Upper lobe of left lung (tissue), 6 donors: ENCODE results near the gene ENOPH1. TPM values are rescaled to one million over a fixed set of nuclear protein-coding genes. Genes with fewer than 3 reads are reported as not detected.
"Not testable (repeated sequence)": the region's sequence is repeated elsewhere in the genome, so short reads cannot be mapped to it uniquely, and the experiment has no call there.

Experiments
- ATAC-seq, 2 donors: fragments of 200-7000 bp; cut with Tn5 transposase; one replicate each; pipeline ENCODE4 v1.9.1; 2022; ENCODE audit warnings: mild to moderate bottlenecking in 2 of 2, moderate library complexity in 2 of 2; ENCODE audit not compliant: low FRiP score in 2 of 2
- DNase-seq, 2 donors: peaks; one replicate each; pipeline ENCODE4 v3.0.0-alpha.2; 2019 to 2020
- H3K27ac ChIP-seq, 4 donors: fragments of 200-600 bp; sonication (generic); one replicate each; pipeline ENCODE4 v1.5.1; 2016 to 2019
- H3K27me3 ChIP-seq, 4 donors: fragments of 200-600 bp; sonication (generic); one replicate each; pipeline ENCODE4 v1.5.1; 2017 to 2019
- H3K36me3 ChIP-seq, 4 donors: fragments of 200-600 bp; sonication (generic); one replicate each; pipeline ENCODE4 v1.5.1; 2016 to 2019
- H3K4me1 ChIP-seq, 4 donors: fragments of 200-600 bp; sonication (generic); one replicate each; pipeline ENCODE4 v1.5.1; 2018 to 2019
- H3K4me3 ChIP-seq, 4 donors: fragments of 200-600 bp; sonication (generic); one replicate each; pipeline ENCODE4 v1.5.1; 2017 to 2019; ENCODE audit warnings: mild to moderate bottlenecking in 2 of 4, moderate library complexity in 1 of 4
- H3K9me3 ChIP-seq, 4 donors: fragments of 200-600 bp; sonication (generic); one replicate each; pipeline ENCODE4 v1.5.1; 2018 to 2019
- EP300 ChIP-seq, 4 donors: sonication (generic); formaldehyde crosslinking; IDR thresholded peaks; one replicate each; pipeline ENCODE4 v1.5.1; 2017; ENCODE audit warnings: antibody characterized with exemption in 4 of 4, control low read depth in 2 of 4
- POLR2A ChIP-seq, 4 donors: fragments of 450-650 bp; IDR thresholded peaks; one replicate each; pipeline ENCODE4 v1.5.1; 2016 to 2017; ENCODE audit warnings: antibody characterized with exemption in 4 of 4, mild to moderate bottlenecking in 2 of 4
- POLR2AphosphoS5 ChIP-seq, 2 donors: sonication (generic); formaldehyde crosslinking; IDR thresholded peaks; one replicate each; pipeline ENCODE4 v1.5.1; 2017; ENCODE audit warnings: antibody characterized with exemption in 2 of 2
- WGBS, 2 donors: methylation state at CpG; one replicate each; pipeline ENCODE4 v1.1.5; 2017 to 2018; 5-methylcytosine and 5-hydroxymethylcytosine counted together
- total RNA-seq, 6 donors: library from RNA; depleted of rRNA in 4 of 6; stranded (reverse); fragments of >200 nt in 4 of 6; gene quantifications; one replicate each; pipeline versions ENCODE4 v1.1.0 to v1.2.1, GENCODE V29; 2016 to 2021
- TF ChIP-seq, protein P1 (sequence below), 6 experiments: fragments of 450-650 bp in 4 of 6; fragments of 200-600 bp in 2 of 6; sonication (generic) in 2 of 6; IDR thresholded peaks; one replicate each; pipeline ENCODE4 v1.5.1; 2016 to 2019; ENCODE audit warnings: antibody characterized with exemption in 6 of 6
- donor health status: DM: no; HTN: no; CAD: no; lungs with moderate emphysema.
- donor health status: DM: no; HTN: yes; CAD: no; lungs with severe emphysema.

The ENOPH1 gene
- total RNA-seq, 6 donors from 2014 or later: 8.4 to 29.9 (median 25.8) TPM

GRCh38 chr4:82382751-82383150, 47.6 kb upstream of the ENOPH1 start:
- DNase-seq (no peak), ATAC-seq (no peak)
- Histone ChIP-seq H3K4me3 (no peak overlapping the region), H3K36me3 (no peaks in the 10 kb centered on the region), H3K27ac (no peak overlapping the region), H3K4me1 (no peaks in the 10 kb centered on the region), H3K9me3 (no peaks in the 10 kb centered on the region), H3K27me3 (no peaks in the 10 kb centered on the region)
- TF ChIP-seq EP300 (IDR thresholded peaks at IDR 0.05): no peak
- TF ChIP-seq POLR2A (IDR thresholded peaks at IDR 0.05): no peak
- no peak for TF ChIP-seq POLR2AphosphoS5 (IDR thresholded peaks at IDR 0.05)
- TF ChIP-seq, protein P1, sequence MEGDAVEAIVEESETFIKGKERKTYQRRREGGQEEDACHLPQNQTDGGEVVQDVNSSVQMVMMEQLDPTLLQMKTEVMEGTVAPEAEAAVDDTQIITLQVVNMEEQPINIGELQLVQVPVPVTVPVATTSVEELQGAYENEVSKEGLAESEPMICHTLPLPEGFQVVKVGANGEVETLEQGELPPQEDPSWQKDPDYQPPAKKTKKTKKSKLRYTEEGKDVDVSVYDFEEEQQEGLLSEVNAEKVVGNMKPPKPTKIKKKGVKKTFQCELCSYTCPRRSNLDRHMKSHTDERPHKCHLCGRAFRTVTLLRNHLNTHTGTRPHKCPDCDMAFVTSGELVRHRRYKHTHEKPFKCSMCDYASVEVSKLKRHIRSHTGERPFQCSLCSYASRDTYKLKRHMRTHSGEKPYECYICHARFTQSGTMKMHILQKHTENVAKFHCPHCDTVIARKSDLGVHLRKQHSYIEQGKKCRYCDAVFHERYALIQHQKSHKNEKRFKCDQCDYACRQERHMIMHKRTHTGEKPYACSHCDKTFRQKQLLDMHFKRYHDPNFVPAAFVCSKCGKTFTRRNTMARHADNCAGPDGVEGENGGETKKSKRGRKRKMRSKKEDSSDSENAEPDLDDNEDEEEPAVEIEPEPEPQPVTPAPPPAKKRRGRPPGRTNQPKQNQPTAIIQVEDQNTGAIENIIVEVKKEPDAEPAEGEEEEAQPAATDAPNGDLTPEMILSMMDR (IDR thresholded peaks at IDR 0.05): no peak
- WGBS, 2 donors: 60 to 65% methylated on average over 2 of the region's 2 CpGs

DNA sequence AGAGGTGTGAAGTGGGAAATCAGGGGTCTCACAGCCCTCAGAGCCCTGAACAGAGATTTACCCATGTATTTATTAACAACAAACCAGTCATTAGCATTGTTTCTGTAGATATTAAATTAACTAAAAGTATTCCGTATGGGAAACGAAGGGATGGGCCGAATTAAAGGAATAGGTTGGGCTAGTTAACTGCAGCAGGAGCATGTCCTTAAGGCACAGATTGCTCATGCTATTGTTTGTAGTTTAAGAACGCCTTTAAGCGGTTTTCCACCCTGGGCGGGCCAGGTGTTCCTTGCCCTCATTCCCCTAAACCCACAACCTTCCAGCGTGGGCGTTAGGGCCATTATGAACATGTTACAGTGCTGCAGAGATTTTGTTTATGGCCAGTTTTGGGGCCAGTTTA, 44.1 kb upstream of the ENOPH1 start:
- not testable (repeated sequence) for H3K27me3 ChIP-seq, ATAC-seq, H3K9me3 ChIP-seq, H3K4me1 ChIP-seq, H3K36me3 ChIP-seq, DNase-seq, H3K27ac ChIP-seq, H3K4me3 ChIP-seq
- WGBS, 2 donors: 94 to 97% methylated on average over 8 of the region's 8 CpGs

DNA sequence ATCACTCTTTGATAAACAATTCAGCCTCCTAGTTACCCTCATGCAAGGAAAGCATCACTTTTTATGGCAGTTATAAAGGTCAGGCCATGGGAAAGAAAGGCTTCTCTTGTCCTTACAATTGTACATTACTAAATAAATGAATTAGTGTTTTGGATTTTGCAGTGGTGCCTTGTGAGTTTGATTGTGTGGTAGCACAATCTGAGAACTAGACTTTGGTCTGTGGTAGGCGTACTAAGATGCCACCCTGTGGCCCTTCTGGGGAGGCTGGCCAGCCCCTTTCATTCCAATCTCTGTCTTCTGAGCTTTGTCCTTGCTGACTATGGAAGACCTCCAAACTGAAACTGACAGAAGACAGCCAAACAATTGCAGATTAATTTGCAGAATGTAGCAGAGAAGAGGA, 42.0 kb upstream of the ENOPH1 start:
- Histone ChIP-seq H3K4me3 (no peak overlapping the region), H3K36me3 (no peaks in the 10 kb centered on the region), H3K27me3 (no peaks in the 10 kb centered on the region), H3K4me1 (no peaks in the 10 kb centered on the region), H3K27ac (no peak overlapping the region), H3K9me3 (no peaks in the 10 kb centered on the region)
- ATAC-seq: no peak
- DNase-seq: no peak
- 64 to 89% methylated on average over 1 of the region's 1 CpG for WGBS, 2 donors
- TF ChIP-seq EP300 (IDR thresholded peaks at IDR 0.05) (no peak), POLR2A (IDR thresholded peaks at IDR 0.05) (no peak), POLR2AphosphoS5 (IDR thresholded peaks at IDR 0.05) (no peak)
- TF ChIP-seq, protein P1 (IDR thresholded peaks at IDR 0.05): no peak

DNA sequence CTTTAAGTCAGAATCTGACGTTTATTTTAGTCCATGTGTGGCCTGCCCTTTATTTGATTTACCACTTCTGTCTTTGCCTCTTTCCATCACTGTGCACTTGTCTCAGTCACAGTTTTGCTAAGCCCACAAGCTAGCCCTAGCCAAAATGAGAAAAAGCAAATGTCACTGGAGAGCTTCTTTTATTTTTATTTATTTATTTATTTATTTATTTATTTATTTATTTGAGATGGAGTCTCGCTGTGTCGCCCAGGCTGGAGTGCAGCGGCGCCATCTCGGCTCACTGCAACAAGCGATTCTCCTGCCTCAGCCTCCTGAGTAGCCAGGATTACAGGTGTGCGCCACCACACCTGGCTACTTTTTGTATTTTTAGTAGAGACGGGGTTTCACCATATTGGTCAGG, 40.3 kb upstream of the ENOPH1 start:
- H3K27ac ChIP-seq, H3K4me3 ChIP-seq, H3K27me3 ChIP-seq, ATAC-seq, H3K36me3 ChIP-seq, H3K9me3 ChIP-seq, H3K4me1 ChIP-seq, DNase-seq: not testable (repeated sequence)
- 89 to 93% methylated on average over 9 of the region's 9 CpGs for WGBS, 2 donors

- ATAC-seq (no peak), DNase-seq (no peak)
- Histone ChIP-seq H3K4me1 (no peaks in the 10 kb centered on the region), H3K27me3 (no peaks in the 10 kb centered on the region), H3K36me3 (no peaks in the 10 kb centered on the region), H3K9me3 (no peaks in the 10 kb centered on the region), H3K4me3 (no peak overlapping the region), H3K27ac (no peak overlapping the region)
- 86 to 87% methylated on average over 3 of the region's 3 CpGs for WGBS, 2 donors
- TF ChIP-seq POLR2AphosphoS5 (IDR thresholded peaks at IDR 0.05): no peak
- TF ChIP-seq, protein P1 (IDR thresholded peaks at IDR 0.05): no peak
- no peak for TF ChIP-seq POLR2A (IDR thresholded peaks at IDR 0.05)
- no peak for TF ChIP-seq EP300 (IDR thresholded peaks at IDR 0.05)
Observed at GRCh38 chr4:82394896-82395295, 35.5 kb upstream of the ENOPH1 start.

- no peak overlapping the region for H3K27ac ChIP-seq
- TF ChIP-seq POLR2AphosphoS5 (IDR thresholded peaks at IDR 0.05) (no peak), POLR2A (IDR thresholded peaks at IDR 0.05) (no peak), EP300 (IDR thresholded peaks at IDR 0.05) (no peak)
- TF ChIP-seq, protein P1 (IDR thresholded peaks at IDR 0.05): no peak
- no peaks in the 10 kb centered on the region for H3K27me3 ChIP-seq
- no peaks in the 10 kb centered on the region for H3K9me3 ChIP-seq
- no peaks in the 10 kb centered on the region for H3K36me3 ChIP-seq
- no peaks in the 10 kb centered on the region for H3K4me1 ChIP-seq
- ATAC-seq (no peak), DNase-seq (no peak)
- 90 to 91% methylated on average over 3 of the region's 3 CpGs for WGBS, 2 donors
- no peak overlapping the region for H3K4me3 ChIP-seq
Observed at GRCh38 chr4:82397527-82397926, 32.9 kb upstream of the ENOPH1 start.
